Inflammatory macrophage treated with lipopolysaccharide for 4 hours (primary cell): Measurements from ENCODE around the gene LRRC18.

Experiments
- DNase-seq: peaks from one replicate; pipeline ENCODE4 v3.0.0-alpha.2; 2020

Gene LRRC18

GRCh38 chr10:48945441-48946130, 5.9 kb upstream of the LRRC18 start:
- no peak for DNase-seq

- no peak for DNase-seq
These were observed 4.5 kb upstream of the LRRC18 start for GRCh38 chr10:48944171-48944570.

GRCh38 chr10:48943096-48943495, 3.5 kb upstream of the LRRC18 start:
- DNase-seq: no peak

GRCh38 chr10:48941427-48942075, 1.9 kb upstream of the LRRC18 start:
- no peak for DNase-seq

GRCh38 chr10:48940958-48941357, 1.3 kb upstream of the LRRC18 start:
- DNase-seq: no peak

- no peak for DNase-seq
These were observed 732 bp upstream of the LRRC18 start for GRCh38 chr10:48940372-48940771.

- DNase-seq: no peak
These were observed 577 bp downstream of the LRRC18 start for GRCh38 chr10:48938990-48939536.

- no peak for DNase-seq
These were observed 1.4 kb downstream of the LRRC18 start for GRCh38 chr10:48938281-48938680.

- DNase-seq: no peak
These were observed 1.8 kb downstream of the LRRC18 start for GRCh38 chr10:48937796-48938195.

- DNase-seq: no peak
These were observed 4.1 kb downstream of the LRRC18 start for GRCh38 chr10:48935577-48935976.

- no peak for DNase-seq
These were observed 4.8 kb downstream of the LRRC18 start for GRCh38 chr10:48934672-48935501.

GRCh38 chr10:48932831-48933664, 6.6 kb downstream of the LRRC18 start:
- no peak for DNase-seq

- DNase-seq: peak; percentile 12
These were observed 8.5 kb downstream of the LRRC18 start for GRCh38 chr10:48931188-48931587.

- DNase-seq: no peak
These were observed 10.1 kb downstream of the LRRC18 start for GRCh38 chr10:48929413-48929990.

GRCh38 chr10:48926764-48927540, 12.7 kb downstream of the LRRC18 start:
- DNase-seq: no peak

- no peak for DNase-seq
These were observed 13.4 kb downstream of the LRRC18 start for GRCh38 chr10:48926255-48926654.

GRCh38 chr10:48924988-48925387, 14.7 kb downstream of the LRRC18 start:
- no peak for DNase-seq

GRCh38 chr10:48923748-48924147, 15.9 kb downstream of the LRRC18 start:
- no peak for DNase-seq

GRCh38 chr10:48913674-48914073, 26.0 kb downstream of the LRRC18 start:
- DNase-seq: no peak

GRCh38 chr10:48910548-48910947, 29.1 kb downstream of the LRRC18 start:
- DNase-seq: no peak

- DNase-seq: no peak
These were observed 31.9 kb downstream of the LRRC18 start for GRCh38 chr10:48907730-48908129.
